Measurements from ENCODE around the gene TAS2R31. TPM values are rescaled to one million over a fixed set of nuclear protein-coding genes. Genes with fewer than 3 reads are reported as not detected.
A peak's percentile ranks its signal among the peaks of the same experiment; 100 is the strongest.

Gene TAS2R31
- total RNA-seq, 1 experiment from 2014 or later: 1.7 TPM

- no TSS peak for BruUV-seq (replicated peaks)
- Histone ChIP-seq H3K4me1 (ENCODE audit: control insufficient read depth in 1 of 2, insufficient read depth in 2 of 2, low read length in 2 of 2) (no peaks in the 10 kb centered on the region), H3K9me3 (ENCODE audit: control insufficient read depth in 1 of 2, insufficient read depth in 1 of 2, low read depth in 1 of 2, low read length in 2 of 2) (no peaks in the 10 kb centered on the region), H3K27me3 (ENCODE audit: insufficient read depth, low read length) (no peaks in the 10 kb centered on the region), H4K20me1 (ENCODE audit: insufficient read depth) (no peaks in the 10 kb centered on the region), H3K36me3 (ENCODE audit: control insufficient read depth in 1 of 2, insufficient read depth in 2 of 2, low read length in 2 of 2) (peaks cover 0 to 10% of the 10 kb centered on the region in 2 experiments; a peak in 1 of 4 replicates), H3K9ac (ENCODE audit: low read length) (no peak overlapping the region), H3K79me2 (ENCODE audit: insufficient read depth, low read length) (0 out of 2 replicates have a peak, but pooled peaks cover 2% of the 10 kb centered on the region), H3K27ac (ENCODE audit: low read depth, low read length) (no peak overlapping the region), H3K9me2 (ENCODE audit: insufficient read depth) (no peaks in the 10 kb centered on the region), H2AFZ (ENCODE audit: low read depth, low read length, poor library complexity, severe bottlenecking) (no peak overlapping the region), H3K4me3 (replicated peaks in 1 of 2; ENCODE audit: low read depth in 1 of 2, low read length in 2 of 2) (no peak overlapping the region), H3K4me2 (ENCODE audit: low read length) (no peak overlapping the region)
- RAD21 ChIA-PET (ENCODE audit: low non-redundant PET in 1 of 2, low total read pairs in 2 of 2, uncharacterized antibody in 2 of 2, unreplicated experiment in 2 of 2): no interaction called here
- DNase-seq (ENCODE audit: low read depth, low spot score): no peak
- intact Hi-C loops (cut with micrococcal nuclease): no loop called here
- peak; percentile 70 for ATAC-seq
- CTCF ChIA-PET: no interaction called here
- POLR2A ChIA-PET: no interaction called here
- TF ChIP-seq EZH2phosphoT487 (IDR thresholded peaks at IDR 0.05; ENCODE audit: borderline replicate concordance) (no peak), CTCF (IDR thresholded peaks at IDR 0.05 in 2 of 3, conservative IDR thresholded peaks at IDR 0.05 in 1 of 3; ENCODE audit: borderline replicate concordance in 1 of 3, insufficient read depth in 1 of 3, low read depth in 2 of 3, low read length in 2 of 3) (peak in 2 of 3 experiments; percentile 36 to 42; a peak in 4 of 6 replicates), ZFX (IDR thresholded peaks at IDR 0.05) (no peak), ZNF274 (IDR thresholded peaks at IDR 0.05; ENCODE audit: low read depth, low read length) (no peak)
- TF ChIP-seq, protein P1, sequence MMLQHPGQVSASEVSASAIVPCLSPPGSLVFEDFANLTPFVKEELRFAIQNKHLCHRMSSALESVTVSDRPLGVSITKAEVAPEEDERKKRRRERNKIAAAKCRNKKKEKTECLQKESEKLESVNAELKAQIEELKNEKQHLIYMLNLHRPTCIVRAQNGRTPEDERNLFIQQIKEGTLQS (IDR thresholded peaks at IDR 0.05): no peak
These were observed 5.1 kb downstream of the TAS2R31 start for GRCh38 chr12:11026118-11026517.

DNA sequence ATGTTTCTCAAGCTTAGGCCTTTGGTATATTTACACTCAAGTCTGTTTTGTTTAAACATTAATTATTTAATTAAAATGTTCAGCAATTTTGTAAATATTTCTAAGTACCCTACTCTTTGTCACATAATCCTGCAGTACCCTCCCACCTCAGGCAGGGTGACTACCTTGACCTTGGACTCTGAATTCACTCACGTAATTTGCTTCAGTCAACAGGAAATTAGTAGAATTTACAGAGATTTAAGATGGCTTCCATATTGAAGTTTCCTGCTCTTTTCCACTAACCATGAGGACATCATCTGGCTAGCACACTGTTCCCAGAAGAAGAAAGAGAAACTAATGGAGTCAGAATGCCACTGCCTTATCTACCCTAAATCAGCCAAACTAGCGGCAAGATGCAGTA, 7.8 kb downstream of the TAS2R31 start:
- no peaks in the 10 kb centered on the region for H4K20me1 ChIP-seq (ENCODE audit: insufficient read depth)
- H3K9ac ChIP-seq (ENCODE audit: low read length): no peak overlapping the region
- ATAC-seq (no peak), DNase-seq (ENCODE audit: low read depth, low spot score) (no peak)
- ChIA-PET POLR2A (no interaction called here), RAD21 (ENCODE audit: low non-redundant PET in 1 of 2, low total read pairs in 2 of 2, uncharacterized antibody in 2 of 2, unreplicated experiment in 2 of 2) (no interaction called here), CTCF (no interaction called here)
- H3K4me2 ChIP-seq (ENCODE audit: low read length): no peak overlapping the region
- no peak overlapping the region for H2AFZ ChIP-seq (ENCODE audit: low read depth, low read length, poor library complexity, severe bottlenecking)
- intact Hi-C loops (cut with micrococcal nuclease): no loop called here
- no peak overlapping the region for H3K4me3 ChIP-seq (replicated peaks in 1 of 2; ENCODE audit: low read depth in 1 of 2, low read length in 2 of 2)
- BruUV-seq (replicated peaks): no TSS peak
- no peaks in the 10 kb centered on the region for H3K4me1 ChIP-seq (ENCODE audit: control insufficient read depth in 1 of 2, insufficient read depth in 2 of 2, low read length in 2 of 2)
- H3K9me3 ChIP-seq (ENCODE audit: control insufficient read depth in 1 of 2, insufficient read depth in 1 of 2, low read depth in 1 of 2, low read length in 2 of 2): no peaks in the 10 kb centered on the region
- no peak overlapping the region for H3K27ac ChIP-seq (ENCODE audit: low read depth, low read length)
- no peaks in the 10 kb centered on the region for H3K27me3 ChIP-seq (ENCODE audit: insufficient read depth, low read length)
- H3K36me3 ChIP-seq (ENCODE audit: control insufficient read depth in 1 of 2, insufficient read depth in 2 of 2, low read length in 2 of 2): peaks cover 0 to 7% of the 10 kb centered on the region in 2 experiments; a peak in 1 of 4 replicates
- H3K79me2 ChIP-seq (ENCODE audit: insufficient read depth, low read length): 0 out of 2 replicates have a peak, but pooled peaks cover 4% of the 10 kb centered on the region
- H3K9me2 ChIP-seq (ENCODE audit: insufficient read depth): no peaks in the 10 kb centered on the region
- TF ChIP-seq SIN3A (IDR thresholded peaks at IDR 0.05; ENCODE audit: low read depth): no peak
- no peak for TF ChIP-seq FOSL1 (IDR thresholded peaks at IDR 0.05; ENCODE audit: low read depth)
- TF ChIP-seq JUND (IDR thresholded peaks at IDR 0.05): no peak
- TF ChIP-seq ELF1 (IDR thresholded peaks at IDR 0.05; ENCODE audit: borderline replicate concordance, low read depth): no peak
- TF ChIP-seq, protein P2, sequence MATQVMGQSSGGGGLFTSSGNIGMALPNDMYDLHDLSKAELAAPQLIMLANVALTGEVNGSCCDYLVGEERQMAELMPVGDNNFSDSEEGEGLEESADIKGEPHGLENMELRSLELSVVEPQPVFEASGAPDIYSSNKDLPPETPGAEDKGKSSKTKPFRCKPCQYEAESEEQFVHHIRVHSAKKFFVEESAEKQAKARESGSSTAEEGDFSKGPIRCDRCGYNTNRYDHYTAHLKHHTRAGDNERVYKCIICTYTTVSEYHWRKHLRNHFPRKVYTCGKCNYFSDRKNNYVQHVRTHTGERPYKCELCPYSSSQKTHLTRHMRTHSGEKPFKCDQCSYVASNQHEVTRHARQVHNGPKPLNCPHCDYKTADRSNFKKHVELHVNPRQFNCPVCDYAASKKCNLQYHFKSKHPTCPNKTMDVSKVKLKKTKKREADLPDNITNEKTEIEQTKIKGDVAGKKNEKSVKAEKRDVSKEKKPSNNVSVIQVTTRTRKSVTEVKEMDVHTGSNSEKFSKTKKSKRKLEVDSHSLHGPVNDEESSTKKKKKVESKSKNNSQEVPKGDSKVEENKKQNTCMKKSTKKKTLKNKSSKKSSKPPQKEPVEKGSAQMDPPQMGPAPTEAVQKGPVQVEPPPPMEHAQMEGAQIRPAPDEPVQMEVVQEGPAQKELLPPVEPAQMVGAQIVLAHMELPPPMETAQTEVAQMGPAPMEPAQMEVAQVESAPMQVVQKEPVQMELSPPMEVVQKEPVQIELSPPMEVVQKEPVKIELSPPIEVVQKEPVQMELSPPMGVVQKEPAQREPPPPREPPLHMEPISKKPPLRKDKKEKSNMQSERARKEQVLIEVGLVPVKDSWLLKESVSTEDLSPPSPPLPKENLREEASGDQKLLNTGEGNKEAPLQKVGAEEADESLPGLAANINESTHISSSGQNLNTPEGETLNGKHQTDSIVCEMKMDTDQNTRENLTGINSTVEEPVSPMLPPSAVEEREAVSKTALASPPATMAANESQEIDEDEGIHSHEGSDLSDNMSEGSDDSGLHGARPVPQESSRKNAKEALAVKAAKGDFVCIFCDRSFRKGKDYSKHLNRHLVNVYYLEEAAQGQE (IDR thresholded peaks at IDR 0.05; ENCODE audit: low read depth): no peak
- TF ChIP-seq, protein P1 (IDR thresholded peaks at IDR 0.05): no peak
- no peak for TF ChIP-seq EZH2phosphoT487 (IDR thresholded peaks at IDR 0.05; ENCODE audit: borderline replicate concordance)
- TF ChIP-seq, protein P3, sequence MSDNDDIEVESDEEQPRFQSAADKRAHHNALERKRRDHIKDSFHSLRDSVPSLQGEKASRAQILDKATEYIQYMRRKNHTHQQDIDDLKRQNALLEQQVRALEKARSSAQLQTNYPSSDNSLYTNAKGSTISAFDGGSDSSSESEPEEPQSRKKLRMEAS (IDR thresholded peaks at IDR 0.05): no peak
- TF ChIP-seq EGR1 (IDR thresholded peaks at IDR 0.05; ENCODE audit: low read depth): no peak
- TF ChIP-seq POLR2AphosphoS5 (IDR thresholded peaks at IDR 0.05; ENCODE audit: low read depth, low read length): no peak
- no peak for TF ChIP-seq ZFX (IDR thresholded peaks at IDR 0.05)
- no peak for TF ChIP-seq CEBPB (IDR thresholded peaks at IDR 0.05; ENCODE audit: low read depth)
- TF ChIP-seq RAD21 (IDR thresholded peaks at IDR 0.05; ENCODE audit: low read depth): no peak

All from HCT116 (cell line).